Hematopoietic multipotent progenitor cell treated with erythropoietin and hydrocortisone succinate and interleukin-3 and kit ligand, for 4 days (in vitro differentiated cells): ENCODE data around the gene KMT5B.

Experiments
- DNase-seq: peaks from one replicate; pipeline ENCODE4 v3.0.0-alpha.2; 2015

KMT5B gene

DNA sequence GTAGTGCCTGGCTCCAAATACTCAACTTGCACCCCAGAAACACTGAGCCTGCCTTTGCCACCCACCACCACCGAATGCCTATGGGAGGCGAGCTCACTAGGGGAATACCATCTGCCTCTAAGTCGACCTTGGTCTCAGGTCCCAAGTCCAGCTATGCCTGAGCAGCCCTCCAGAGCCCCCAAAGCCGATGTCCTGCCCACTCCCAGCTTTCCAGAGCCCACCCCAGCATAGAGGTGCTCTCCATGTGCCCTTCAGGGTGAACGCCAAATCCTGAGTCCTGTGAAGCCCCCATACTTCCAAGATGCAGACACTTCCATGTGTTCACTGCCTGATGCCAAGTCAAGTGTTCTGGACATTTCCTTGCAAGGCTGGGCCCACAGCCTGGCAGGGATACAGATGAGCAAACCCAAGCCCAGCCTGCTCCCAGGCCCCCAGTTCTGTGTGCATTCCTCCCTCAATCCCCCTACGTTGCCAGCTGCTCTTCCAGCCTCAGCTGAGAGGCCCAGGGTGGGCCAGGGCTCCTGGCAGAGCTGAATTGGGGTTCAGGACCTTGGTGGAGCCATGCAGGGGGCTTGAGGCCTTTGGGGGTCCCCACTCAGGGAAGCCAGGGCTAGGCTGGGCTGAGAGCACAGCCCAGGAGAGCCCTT, 2.6 kb upstream of the KMT5B start:
- no peak for DNase-seq

DNA sequence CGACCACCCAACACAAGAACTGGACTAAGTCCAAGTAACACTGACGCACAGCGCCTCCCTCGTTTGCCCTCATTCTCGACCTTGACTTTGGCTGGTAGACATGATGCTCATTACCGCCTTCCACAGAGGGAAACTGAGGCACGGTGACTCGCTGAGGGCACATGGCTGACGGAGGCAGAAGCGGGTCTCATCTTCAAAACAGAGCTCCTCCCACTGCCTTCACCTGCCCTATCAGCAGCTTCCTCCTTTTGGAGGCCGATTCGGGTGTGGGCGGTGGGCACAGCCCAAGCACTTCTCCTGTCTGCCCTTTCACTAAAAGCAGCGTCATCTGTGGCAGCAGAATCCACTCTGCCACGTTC, 2.0 kb upstream of the KMT5B start:
- DNase-seq, result peak; percentile 57

DNA sequence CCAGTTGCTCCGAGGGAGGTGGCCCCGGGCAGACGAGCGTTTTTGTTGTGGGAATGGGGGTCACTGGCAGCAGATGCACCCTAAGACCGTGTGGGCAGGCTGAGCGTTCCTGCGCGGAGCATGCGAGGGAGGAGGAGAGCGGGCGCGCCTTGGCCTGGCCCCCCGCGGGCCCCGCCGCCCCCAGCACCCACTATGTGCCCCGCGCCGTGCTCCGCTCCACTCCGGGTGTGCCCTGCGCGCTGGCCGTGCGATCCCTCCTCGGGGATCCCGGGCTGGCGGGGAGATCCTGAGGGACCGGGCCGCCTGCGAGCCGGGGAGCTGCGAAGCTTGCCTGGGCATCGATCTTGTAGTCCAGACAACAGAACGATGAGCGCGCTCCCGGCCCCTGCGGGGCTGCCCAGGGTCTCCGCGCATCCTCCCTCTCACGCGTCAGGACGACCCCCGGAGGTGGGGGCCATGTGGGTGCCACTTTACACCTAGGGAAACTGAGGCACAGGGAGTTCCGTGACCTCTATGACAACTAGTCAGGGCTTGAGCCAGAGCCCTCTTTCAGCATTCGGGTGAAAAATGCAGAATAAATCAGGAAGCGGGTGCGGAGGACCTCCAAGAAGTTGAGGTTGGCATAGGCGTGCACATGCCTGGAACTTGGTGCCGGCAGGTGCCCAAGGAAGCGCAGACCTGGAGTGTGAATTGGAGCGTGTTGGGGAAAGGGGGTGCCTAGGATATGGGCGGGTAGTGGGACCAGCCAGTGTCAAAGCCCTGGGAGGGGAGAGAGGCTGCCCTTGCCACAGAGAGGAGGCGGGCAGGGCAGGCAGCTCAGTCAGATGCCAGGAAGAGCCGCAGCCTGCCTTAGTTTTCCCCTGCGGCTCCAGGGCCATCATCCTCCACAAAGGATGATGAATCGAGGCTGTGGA, 1.3 kb upstream of the KMT5B start:
- DNase-seq, result peak; percentile 26

DNA sequence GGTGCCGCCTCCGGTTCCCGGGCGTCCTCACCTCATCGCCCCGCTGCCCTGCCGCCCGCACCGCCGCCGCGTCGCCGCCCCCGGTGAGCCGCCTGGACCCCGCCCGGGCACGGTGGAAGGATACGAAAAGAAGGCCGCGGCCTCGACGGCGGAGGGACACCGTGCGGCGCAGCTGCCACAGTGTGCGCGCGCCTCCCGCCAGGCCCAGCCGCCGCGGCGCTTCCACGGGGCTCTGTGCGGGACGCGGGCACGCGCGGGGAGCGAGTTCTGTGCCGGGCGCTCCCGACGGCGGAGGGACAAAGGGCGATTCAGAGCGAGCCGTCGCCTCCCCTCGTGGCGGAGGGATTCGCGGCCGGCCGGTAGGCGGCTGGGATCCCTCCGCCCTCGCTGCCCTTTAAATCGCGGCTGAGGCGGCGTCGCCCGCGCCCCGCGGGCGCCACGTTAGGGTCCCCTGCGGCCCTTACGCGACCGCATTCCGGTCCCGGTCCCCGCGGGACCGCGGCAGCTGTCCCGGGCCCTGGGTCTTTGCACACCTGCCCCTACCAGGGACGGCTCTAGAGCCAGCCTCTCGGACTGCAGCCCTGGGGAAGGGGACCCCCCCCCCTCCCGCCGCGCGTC, 568 bp upstream of the KMT5B start:
- DNase-seq, result peak; percentile 95

DNA sequence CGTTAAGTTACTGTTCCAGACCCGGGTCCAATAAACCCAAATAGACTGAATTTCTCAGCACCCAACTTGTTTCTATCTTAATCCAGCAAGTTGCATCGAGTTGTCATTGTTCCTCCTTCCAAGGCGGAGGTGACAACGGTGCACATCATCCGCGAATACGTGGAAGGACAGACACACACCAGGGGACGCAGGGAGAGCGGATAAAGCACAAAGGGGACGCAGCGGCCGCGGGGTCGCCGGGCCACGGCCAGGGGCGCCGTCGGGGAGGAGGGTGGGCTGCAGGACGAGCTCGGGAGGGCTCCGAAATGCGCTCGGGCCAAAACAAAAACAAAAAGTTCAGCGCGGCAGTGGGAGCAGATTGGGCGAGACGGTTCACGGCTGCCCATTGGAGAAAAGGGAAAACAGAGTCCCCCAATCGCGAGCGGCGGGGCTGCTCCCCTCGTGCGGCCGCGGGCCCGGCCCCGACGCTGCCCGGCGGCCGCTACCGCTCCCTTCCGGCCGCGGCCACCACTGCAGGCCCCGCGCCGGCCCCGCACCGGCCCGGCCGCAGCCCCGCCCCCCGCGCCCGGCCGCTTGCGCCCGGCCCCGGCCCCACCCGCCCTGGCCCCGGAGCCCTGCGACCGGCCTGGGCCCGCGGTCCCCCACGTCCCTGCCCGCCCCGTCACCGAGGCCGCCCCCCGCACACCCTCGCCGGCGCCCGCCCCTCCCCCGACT, 518 bp downstream of the KMT5B start:
- peak; percentile 93 for DNase-seq

DNA sequence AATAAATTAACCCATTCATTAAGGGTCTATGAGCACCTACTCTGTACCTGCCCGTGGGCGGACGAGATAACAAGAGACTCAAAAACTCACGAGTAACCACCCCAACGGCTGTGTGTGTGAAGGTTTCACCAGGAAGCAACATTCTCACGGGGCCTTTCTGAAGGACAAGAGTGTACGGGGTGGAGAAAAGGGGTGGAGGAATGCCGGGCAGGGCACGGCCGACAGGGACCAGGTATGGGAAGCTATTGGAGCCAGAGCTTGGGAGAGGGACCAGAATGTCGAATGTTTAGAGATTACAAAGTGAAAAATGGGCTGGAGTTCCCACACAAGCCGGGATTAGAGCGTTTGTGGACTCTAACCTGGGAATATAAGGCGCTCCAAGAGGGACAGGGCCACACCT, 1.6 kb downstream of the KMT5B start:
- DNase-seq, result no peak

DNA sequence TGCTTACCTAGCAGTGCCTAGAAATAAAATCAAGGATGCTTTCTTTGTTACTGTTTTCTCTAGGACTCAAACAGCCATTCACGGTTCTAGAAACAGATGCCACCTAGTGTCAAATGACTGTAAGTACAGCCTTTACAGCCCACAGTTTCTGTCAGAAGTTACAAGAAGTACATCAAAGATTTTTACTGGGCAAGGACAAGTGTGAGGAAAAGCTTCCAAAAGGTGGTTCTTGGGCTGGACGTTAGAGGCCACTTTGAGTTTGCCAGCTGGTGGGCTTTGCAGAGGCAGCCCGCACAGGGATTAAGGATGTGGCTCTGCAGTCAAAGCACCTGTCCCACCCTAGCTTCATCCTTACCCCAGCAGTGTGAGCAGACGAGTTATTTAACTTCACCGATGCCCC, 6.9 kb downstream of the KMT5B start:
- DNase-seq, result peak; percentile 84

DNA sequence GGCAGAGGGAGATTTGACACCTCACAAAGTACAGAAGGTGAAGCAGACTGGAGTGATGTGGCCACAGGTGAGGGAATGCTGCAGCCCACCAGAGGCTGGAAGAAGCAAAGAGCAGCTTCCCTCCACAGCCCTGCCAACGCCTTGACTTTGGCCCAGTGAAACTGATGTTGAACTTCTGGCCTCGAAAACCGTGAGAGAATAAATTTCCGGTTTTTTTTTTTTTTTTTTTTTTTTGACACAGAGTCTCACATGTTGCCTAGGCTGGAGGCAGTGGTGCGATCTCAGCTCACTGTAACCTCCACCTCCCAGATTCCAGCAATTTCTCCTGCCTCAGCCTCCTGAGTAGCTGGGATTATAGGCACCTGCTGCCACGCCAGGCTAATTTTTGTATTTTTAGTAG, 8.7 kb downstream of the KMT5B start:
- DNase-seq, result no peak

DNA sequence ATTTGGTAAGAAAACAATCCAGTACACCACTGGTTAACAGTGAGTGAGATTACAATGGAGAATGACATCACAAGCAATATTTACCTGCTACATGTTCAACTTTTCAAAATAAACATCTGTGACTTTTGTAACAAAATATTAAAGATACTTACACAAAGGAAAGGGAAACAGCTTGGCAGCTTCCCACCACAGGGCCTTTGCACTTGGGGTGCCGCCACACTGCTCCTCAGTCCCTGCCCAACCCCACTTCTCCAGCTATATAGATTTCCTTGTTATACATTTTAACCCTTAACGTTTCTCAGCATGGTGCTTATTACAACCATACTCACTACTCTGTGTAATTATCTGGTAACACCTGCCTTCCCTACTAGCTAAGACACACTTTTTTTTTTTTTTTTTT, 10.9 kb downstream of the KMT5B start:
- no peak for DNase-seq

DNA sequence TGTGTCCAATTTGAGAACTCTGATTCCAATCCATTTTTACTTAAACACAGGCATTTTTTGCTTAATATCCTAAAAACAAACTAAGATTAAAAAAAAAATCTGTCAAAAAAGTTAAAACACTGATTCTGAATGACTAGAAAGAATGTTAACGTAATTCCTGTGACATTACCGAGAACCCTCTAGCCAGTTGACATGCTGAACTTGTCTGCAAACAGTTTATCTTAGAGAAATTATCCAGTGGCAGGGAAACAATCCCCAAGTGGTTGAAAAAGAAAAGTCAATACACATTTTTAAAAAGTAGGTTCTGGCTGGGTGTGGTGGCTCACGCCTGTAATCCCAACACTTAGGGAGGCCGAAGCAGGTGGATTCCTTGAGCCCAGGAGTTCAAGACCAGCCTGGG, 11.6 kb downstream of the KMT5B start:
- DNase-seq, result no peak

DNA sequence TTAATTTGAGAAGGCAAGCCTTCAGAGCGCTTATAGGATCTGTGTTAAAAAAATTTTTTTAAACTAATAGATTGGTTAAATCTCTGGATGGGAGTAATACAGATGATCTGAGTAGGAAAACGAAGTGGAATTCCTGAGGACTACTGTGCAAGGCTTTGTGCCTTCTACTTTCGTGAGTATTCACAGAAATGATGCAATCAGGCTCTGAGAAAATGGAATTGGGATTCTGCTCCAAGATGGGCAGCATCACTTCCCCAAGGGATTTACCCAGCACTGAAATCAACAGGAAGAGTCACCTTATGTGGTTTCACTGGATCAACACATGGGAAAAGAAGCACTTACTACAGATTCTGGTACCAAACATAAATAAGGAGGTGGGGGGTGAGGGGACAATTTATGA, 12.5 kb downstream of the KMT5B start:
- DNase-seq, result no peak

DNA sequence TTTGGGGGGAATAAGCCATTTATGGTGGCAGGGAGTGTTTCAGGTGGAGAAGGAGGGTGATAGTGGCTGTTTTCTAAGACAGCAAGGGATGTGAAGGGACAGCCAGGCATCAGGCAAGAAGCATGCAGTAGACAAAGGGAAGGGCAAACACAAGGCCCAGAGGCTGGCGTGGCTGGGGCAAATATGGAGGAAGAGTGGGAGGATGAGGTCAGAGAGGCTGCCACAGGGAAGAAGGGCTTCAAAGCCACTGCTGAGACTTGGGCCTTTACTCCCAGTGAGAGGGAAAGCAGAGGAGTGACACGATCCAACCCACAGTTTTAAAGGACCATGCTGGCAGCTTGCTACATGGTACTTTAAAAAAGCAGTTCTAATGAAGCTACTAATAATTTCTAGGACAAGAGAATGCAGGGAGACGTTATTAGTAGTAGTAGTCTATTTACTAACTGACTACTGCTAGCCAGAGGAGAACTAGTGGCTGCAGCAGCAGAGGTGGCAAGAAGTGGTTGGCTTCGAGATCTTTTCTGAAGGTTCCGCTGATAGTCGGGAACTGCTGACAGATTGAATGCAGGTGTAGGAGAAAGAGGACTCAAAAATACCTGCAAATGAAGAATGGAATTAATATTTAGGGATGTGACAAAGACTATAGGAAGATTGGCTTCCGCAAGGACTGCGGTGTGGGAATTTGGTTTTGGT, 13.7 kb downstream of the KMT5B start:
- DNase-seq, result no peak

DNA sequence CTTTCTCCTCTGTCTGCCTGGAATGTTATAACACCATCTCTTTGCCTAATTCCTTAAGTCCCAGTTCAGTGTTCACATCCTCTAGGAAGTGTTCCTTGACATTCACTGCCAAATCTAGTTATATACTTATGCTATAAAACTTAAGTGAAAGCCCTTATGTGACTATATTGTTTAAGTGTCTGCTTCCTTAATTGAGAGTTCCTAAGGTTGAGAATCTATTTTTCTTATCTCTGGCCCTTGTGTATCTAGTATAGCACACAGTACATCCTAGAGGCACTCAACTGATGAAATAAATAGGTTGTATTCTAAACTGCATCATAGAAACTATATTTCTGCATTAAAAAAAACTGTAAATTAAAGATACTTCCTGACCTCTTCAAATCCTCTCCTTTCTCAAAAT, 16.9 kb downstream of the KMT5B start:
- no peak for DNase-seq

DNA sequence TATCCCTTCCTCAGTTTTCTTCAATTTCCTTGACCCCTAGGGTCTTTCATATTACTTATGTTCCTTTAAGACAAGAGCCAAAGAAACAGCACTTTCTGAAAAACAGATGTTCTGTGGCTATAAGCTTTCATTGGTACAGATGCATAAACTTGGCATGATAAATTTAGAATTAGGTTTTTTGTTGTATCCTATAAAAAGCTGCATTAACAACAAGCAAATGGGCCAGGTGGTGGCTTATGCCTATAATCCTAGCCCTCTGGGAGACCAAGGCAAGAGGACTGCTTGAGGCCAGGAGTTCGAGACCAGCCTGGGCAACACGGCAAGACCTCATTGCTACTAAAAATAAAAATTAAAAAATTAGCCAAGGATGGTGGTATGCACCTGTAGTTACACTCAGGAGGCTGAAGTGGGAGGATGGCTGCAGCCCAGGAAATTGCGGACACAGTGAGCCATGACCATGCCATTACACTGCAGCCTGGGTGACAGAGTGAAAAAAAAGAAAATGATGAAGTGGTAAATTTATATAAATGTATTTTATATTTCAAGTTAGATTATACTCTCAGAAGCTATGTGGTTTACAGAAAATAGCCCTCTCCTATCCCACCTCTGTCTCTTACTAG, 18.3 kb downstream of the KMT5B start:
- DNase-seq, result no peak

DNA sequence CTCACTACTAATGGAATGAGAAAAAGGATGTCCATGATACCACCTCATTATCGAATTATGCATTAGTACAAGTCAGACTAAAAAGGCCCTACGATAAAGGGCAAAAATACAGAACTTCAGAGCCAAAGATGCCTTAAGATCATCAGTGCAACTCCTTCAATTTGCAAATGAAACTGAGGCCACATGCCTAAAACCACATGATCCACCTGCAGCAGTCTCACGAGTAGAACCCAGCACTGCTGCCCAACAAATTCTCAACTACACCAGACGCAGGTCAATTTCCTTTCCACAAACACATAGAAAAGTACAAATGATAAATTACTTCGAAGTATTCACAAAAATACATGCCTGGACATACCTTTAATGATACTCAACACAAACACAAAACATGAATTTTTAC, 20.1 kb downstream of the KMT5B start:
- no peak for DNase-seq

DNA sequence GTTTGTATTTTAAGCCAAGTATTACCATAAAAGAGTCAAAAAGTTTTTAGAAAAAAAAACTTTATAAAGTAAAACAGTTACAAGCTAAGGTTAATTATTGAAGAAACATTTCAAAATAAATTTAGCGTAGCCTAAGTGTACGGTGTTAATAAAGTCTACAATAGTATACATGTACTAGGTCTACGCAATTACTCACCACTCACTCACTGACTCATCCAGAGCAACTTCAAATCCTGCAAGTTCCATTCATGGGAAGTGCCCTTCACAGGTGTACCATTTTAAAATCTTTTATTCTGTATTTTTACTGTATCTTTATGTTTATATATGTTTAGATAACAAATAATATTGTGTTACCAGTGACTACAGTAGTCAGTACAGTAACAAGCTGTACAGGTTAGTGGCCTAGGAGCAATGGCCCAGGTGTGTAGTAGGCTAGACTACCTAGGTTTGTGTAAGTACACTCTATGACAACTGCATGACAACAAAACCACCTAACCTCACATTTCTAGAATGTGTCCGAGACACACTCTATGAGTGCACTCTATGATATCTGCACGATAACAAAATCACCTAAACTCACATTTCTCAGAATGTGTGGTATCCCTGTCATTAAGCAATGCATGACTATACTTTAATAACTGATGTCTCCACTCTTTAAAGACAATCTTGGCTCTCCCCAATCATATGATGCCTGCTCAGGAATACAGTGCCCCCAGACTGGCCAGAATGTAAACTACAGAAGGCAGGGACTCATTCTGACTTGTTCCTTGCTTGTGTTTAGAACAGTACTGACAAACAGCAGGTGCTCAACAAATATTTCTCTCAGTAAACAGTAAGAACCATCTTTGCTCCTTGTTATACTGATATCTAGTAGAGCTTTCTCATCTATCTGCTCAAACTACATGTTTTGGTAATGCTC, 21.2 kb downstream of the KMT5B start:
- DNase-seq, result no peak

DNA sequence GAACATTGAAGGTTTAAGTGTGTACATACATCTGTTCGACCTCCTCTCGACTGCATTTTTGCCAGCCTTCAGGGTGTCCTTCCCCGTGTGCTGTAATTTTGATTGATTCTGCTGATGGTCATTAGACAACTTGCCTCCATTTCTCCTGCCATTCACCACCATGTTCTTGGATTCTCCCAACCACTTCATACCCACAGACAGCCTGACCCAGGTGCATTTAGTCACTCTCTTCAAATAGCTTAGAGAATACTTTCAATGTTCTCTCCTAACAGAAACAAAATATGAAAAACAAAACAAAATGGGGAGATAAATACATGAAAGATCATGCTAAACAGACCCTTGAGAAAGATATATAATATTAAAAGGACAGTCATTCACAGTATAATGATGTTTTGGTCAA, 23.2 kb downstream of the KMT5B start:
- DNase-seq, result no peak

DNA sequence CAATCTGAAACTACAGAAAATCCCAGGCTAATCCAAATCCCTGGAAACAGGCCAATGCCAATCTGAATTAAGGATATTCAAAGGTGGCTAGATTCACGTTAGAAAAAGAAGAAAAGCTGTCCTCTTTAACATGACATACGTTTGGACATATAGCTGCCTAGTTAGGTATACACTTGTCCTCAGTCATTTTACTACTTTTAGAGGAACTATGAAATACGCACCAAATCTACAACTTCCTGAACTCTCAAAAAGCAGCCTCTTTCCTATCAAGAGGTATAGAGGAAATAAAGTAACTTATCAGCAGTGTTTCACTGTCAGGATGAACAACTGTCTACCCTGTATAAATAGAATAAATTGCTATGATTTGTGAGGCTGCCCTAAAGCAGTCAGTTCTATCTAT, 24.0 kb downstream of the KMT5B start:
- peak; percentile 41 for DNase-seq

DNA sequence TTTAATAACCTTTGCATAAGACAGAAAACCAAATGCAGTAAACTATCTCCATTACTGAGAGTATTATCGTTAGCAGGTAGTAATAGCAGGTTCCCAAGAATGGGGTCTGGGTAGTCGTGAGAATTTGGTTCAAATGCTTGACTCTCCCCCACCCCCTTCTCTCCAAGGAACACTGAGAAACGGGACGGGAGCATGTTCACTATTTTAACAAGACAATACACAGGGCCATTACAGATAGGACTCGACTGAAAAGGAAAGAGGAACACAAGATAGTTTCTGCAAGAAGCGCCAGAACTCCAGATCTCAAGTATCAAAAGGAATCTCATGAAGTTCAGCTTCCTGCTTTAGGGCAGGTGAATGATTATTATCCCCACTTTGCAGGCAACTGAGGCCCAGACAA, 27.0 kb downstream of the KMT5B start:
- DNase-seq, result no peak

DNA sequence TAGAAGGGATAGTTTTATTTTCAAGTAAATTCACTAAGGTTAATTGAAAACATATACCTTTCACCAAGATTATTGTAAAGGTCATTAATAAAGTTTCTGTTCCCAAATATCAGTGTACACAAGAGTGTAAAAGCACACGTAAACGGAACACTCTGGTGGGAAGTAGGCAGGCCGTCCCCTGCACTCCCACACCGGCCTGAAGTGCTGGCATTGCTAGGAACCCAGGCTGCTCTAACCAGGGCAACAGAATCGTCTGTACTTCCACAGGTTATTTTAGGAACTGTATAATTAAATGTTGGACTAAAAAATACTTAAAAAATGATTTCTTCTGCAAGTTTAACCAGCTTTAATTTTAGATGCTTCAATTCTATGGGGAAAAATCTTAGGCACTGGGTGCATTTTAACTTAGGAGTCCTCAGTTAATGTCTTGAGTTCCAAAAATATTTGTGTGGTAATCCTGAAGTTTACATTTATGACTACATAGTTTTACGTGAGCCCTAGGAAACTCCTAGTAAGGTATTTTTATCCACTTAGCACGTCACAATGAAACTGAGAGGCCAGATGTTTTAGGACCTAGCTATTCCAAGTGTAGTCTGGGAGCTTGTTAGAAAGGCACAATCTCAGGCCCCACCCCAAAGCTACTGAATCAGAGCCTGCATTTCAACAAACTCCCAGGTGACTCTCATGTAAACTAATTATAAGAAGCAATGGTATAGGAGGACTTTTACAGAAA, 31.2 kb downstream of the KMT5B start:
- no peak for DNase-seq

DNA sequence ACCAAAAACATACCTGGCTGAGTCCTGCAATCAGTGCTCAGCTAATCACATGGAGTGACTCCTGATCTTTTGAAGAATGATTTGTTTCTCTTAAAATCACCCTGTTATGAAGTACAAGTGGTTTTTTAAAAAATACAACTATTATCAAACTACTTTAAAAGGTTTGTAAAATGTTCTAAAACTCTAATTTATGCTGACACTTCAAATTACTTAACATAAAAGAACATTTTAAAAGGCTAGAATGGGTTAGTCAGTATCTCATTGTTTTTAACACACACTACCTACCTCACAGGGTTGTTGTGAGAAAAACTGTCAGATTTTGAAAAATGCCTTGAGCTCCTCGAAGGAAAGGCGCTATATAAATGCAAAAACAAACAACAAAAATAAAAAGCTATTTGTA, 33.2 kb downstream of the KMT5B start:
- no peak for DNase-seq
